HG03280 (cell line): Measurements from ENCODE around the gene AGER.

Experiments
- ATAC-seq: cut with Tn5 transposase; IDR thresholded peaks from one replicate; pipeline ENCODE4 v1.9.1; 2021; ENCODE audit warnings: mild to moderate bottlenecking, moderate library complexity; ENCODE audit not compliant: unreplicated experiment

The AGER gene

DNA sequence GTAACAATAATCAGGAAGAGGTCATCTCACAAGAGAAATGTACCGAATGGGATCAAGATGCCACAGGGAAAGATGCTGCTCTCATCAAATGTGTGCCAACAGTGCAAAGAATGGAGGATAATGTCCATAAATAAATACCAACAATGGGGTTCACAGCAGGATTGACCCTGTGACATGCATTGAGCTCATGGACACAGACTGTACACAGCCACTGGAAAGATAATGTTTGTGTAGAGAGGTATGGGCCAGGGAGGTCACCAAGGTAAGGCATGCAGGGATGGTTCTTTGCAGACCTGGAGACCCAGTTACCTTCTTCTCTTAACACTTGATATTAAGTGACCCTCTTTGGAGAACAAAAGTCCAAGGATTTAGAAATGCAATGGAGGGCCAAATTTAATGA lies 9.6 kb downstream of the AGER start:
- no peak for ATAC-seq

GRCh38 chr6:32173051-32173727 lies 10.9 kb downstream of the AGER start:
- no peak for ATAC-seq

DNA sequence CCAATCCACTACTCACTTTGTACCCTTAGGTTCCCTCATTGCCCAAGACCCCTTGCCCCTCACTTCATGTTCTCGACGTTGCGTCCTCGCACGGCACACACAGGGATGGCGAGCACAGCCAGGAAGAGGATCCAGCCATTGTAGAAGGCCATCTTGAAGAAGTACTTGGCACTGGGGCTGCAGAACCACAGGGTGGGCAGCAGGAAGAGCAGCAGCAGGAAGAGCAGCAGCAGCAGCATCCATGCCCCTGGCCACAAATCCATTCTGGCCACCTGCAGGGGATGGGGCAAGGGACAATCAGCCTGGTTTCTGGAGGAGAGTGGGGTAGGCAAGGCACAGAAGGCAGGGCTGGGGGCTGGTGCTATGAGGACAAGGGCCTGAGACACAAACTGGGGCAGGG lies 12.8 kb downstream of the AGER start:
- ATAC-seq = no peak

GRCh38 chr6:32170294-32170693 lies 13.8 kb downstream of the AGER start:
- ATAC-seq = no peak

DNA sequence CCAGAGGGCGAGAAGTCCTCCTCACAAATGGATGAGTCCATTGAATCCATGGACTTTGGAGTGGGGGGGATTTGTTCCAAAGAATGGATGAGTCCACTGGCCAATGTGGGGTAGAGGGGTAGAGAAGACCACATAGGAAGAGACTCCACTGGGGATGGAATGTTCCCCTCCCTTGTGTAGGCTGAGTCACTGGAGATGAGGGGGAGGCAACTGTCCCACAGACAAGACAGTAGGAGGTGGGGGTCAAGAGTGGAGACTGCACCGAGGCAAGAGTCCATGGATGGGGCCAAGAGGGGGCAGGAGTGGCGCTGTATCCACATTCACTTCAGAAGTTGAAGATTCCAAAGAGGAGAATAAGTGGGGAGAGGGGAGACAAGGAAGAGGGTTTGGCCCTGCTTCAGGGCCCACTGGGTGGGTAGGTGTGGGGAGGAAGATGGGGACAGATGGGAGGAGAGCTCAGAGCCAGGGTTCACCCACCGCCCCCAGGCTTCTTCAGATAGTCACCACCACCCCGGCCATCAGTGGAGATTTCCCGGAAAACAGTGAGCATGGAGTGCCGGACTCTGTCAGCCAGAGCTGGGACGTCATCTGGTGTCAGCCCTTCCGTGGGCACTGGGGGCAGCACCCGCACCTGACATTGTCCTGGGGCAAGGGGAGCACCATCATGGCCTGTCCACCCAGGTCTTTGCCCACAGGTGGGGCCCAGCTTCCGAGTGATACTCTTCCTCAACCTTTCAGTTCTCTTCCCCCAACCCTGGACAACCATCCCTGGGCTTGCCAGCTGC lies 15.1 kb downstream of the AGER start:
- no peak for ATAC-seq

DNA sequence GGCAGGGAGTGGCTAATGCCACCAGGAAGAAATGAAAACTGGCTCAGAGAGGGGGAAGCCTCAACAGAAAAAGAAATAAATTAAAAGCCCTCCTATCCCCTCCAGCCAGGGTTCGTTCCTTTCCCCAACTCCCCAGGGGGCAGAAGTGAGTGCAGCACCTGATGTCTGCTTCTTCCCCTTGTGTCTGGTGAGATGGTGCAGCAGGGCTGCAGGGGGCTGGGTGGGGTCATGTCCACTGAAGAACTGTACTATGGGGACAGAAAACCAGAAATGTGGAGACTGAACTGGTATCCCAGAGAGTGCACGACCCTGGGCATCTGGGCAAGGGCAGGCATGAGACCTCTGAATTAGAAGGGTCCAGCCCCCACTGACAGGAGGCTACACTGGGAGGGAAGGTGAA lies 15.7 kb downstream of the AGER start:
- ATAC-seq = no peak

DNA sequence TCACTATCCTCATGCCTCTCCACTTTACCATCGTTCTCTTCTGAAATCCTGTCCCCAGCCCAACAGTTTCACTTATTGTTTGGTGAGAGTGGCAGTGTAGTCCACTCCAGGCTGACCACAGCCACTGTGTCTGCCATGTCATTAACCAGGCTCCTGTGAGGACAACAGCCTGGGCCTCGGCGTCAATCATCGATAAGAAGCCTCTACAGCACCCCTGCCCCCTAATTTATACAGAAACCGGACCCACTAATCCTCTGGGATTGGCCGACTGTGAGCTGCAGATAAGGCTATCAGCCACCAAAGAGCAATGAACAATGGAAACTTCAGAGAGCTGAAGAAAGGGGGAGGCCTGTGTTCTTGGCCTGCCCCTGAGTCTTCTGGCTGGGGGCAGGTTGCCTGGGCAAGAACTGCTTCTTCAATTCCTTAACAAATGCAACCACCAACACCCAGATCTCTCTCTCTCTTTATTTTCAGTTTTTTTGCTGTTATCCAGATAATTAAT lies 16.2 kb downstream of the AGER start:
- ATAC-seq = no peak

- no peak for ATAC-seq
Observed at GRCh38 chr6:32167154-32167760, 16.8 kb downstream of the AGER start.

GRCh38 chr6:32166411-32167061 lies 17.5 kb downstream of the AGER start:
- no peak for ATAC-seq

- no peak for ATAC-seq
Observed at GRCh38 chr6:32164295-32164694, 19.8 kb downstream of the AGER start, which contains the start of gene EGFL8. Gene EGFL8 (plus strand): TSS chr6:32164595. CDS start chr6:32166166, 1,571 bp downstream.

- no peak for ATAC-seq
Observed at GRCh38 chr6:32163559-32164258, 20.3 kb downstream of the AGER start.

GRCh38 chr6:32158052-32158451 lies 26.0 kb downstream of the AGER start:
- no peak for ATAC-seq

- no peak for ATAC-seq
Observed at GRCh38 chr6:32156891-32157290, 27.2 kb downstream of the AGER start.

GRCh38 chr6:32154514-32155161 lies 29.4 kb downstream of the AGER start:
- peak; percentile 70 for ATAC-seq

- peak; percentile 17 for ATAC-seq
Observed at GRCh38 chr6:32153564-32154513, 30.2 kb downstream of the AGER start, which contains the start of gene PPT2. Gene PPT2 (plus strand): TSS chr6:32154141. CDS start chr6:32154595, 454 bp downstream.

GRCh38 chr6:32152769-32153563 lies 31.1 kb downstream of the AGER start:
- no peak for ATAC-seq

DNA sequence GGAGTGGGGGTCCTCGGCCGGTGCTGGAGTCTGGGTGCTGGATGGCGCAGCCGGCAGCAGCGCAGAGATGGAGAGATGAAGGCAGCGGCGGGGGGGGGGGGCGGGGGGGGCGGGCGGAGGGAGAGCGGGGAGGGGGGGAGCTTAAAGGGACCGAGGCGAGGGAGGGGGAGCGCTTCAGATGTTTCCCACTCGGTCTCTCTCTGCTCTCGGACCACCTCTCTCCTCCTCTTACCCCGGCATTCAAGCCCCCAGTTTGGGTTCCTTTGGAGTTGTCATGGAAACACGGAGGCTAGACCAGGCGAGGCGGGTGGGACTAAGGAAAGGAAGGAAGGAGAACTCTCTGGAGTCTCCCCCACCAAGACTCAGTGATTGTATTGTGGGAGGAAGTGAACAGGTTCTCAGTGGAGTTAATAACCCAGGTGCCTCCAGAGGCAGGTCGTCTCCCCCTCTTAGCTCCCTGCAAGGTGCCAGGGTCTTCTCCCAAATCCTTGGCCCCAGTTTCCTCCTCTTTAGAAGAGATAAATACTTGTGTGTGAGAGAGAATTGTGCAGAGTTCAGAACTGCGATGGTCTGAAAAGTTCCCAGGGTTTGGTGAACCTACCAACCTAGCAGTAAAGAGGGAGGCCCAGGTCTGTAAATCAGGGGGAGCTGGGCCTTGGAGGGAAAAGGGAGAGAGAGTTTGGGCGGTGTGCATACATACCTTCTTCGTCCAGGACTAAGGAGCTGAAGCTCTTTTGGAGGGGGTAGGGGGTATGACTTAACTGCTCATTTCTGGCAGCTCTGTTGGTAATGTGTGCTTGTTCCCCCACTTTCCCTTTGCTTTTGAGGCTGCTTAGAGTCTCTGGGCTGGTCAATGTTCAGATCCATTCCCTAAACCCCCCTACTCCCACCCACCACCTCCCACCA lies 31.9 kb downstream of the AGER start, which contains the start of gene PRRT1:
Gene PRRT1 (minus strand): TSS at position 77 of the 906 bp plus-strand sequence. CDS start 112 bp downstream, outside the sequence.
- no peak for ATAC-seq
